B cell (primary cell): ENCODE data around the gene C11orf86.

Source experiments
- EZH2 ChIP-seq: IDR thresholded peaks from 2 replicates; pipeline ENCODE4 v1.6.1; 2012; ENCODE audit warnings: borderline replicate concordance, low read depth, mild to moderate bottlenecking, moderate library complexity, low read length; ENCODE audit not compliant: insufficient read depth, poor library complexity, severe bottlenecking
- TF ChIP-seq, protein P1 (sequence below): fragments of 200-600 bp; IDR thresholded peaks from one replicate; pipeline ENCODE4 v1.8.0; 2022; ENCODE audit warnings: antibody characterized with exemption, mild to moderate bottlenecking

DNA sequence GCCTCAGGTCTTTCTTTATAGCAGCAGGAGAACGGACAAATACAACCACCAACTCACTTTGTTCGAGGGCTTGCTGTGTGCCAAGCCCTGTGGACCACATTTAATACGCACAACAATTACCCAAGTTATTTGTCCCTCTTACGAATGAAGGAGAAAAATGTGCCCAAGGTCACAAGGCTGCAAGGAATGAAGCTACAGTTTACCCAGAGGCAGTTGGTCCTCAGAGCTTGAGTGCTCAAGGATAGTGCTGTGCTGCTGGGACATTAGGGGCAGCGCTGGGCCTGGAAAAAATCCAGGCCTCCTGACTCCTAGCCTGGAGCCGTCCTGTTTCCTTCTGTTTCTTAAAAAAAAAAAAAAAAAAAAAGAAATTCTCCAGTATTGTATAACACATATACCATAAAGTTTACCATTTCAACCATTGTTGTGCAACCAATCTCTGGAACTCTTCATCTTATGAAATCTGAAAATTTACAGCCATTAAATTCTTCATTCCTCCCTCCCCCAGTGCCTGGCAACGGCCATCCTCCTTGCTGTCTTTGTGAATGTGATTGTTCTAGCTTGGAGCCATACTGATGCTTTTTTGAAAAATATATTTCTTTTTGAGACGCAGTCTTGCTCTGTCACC, 1.0 kb upstream of the C11orf86 start:
- TF ChIP-seq EZH2, result no peak
- TF ChIP-seq, protein P1, sequence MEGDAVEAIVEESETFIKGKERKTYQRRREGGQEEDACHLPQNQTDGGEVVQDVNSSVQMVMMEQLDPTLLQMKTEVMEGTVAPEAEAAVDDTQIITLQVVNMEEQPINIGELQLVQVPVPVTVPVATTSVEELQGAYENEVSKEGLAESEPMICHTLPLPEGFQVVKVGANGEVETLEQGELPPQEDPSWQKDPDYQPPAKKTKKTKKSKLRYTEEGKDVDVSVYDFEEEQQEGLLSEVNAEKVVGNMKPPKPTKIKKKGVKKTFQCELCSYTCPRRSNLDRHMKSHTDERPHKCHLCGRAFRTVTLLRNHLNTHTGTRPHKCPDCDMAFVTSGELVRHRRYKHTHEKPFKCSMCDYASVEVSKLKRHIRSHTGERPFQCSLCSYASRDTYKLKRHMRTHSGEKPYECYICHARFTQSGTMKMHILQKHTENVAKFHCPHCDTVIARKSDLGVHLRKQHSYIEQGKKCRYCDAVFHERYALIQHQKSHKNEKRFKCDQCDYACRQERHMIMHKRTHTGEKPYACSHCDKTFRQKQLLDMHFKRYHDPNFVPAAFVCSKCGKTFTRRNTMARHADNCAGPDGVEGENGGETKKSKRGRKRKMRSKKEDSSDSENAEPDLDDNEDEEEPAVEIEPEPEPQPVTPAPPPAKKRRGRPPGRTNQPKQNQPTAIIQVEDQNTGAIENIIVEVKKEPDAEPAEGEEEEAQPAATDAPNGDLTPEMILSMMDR, result no peak
